Urothelium cell line (cell line): Measurements from ENCODE around the gene CGB3.
"Not testable (repeated sequence)": the region's sequence is repeated elsewhere in the genome, so short reads cannot be mapped to it uniquely, and the experiment has no call there.

ENCODE experiments used
- DNase-seq: peaks from one replicate; pipeline ENCODE4 v3.0.0; 2011; ENCODE audit warnings: low spot score, mixed read lengths
- FAIRE-seq: peaks from 2 replicates; lab custom pipeline; 2011; peaks lifted over from hg19 to GRCh38; lab: Jason Lieb, UNC

Gene CGB3

DNA sequence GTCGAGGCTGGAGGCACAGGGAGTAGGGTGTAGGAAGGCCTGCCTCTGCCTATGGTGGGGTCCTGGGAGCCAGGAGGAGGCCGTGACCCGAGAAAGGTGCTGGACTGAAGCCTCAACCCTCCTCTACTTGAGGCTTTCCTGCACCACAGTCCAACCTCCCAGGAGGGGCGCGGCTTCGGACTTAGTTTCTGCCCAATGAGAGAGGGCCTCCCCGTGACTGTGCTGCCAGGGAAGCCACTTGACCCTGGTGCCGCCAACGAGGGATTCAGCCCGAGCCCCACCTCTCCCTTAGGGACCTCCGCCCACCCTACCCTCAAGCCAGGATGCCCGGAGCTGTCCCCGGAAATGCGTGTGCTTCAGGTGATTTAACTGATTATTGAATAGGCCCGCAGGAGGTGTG is at the start of gene CGB3:
Gene CGB3 (minus strand): TSS at position 101 of the 400 bp plus-strand sequence. CDS start 362 bp downstream, outside the sequence.
- FAIRE-seq, DNase-seq: not testable (repeated sequence)

DNA sequence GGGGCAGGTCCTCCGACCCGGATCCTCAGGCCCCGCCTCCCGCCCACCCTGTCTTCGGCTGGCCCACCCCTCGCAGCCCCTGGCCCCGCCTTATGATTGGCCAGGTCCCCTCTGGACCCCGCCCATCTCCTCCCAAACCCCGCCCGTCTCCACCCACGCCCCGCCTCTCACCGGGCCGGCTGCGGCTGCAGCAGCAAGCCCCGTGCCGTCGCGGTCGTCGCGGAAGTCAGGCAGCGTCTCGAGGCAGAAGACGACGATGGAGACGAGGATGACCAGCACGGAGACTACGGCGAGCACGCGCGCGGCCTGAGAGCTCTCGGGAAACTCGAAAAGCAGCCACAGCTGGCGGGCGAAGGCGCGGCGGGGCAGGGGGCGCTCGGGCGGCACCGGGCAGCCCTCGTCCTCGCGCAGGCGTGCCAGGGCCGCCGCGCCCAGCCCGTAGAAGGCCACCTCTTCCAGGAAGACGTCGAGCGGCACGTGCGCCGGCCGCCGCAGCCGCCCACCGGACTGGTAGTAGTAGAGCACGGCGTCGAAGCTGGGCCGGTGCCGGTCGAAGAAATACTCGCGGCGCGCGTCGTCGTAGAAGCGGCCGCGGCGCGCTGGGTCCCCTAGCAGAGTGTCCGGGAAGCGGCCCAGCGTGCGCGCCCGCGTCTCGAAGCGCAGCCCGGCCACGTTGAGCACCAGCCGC is 47.9 kb upstream of the CGB3 start:
- DNase-seq: no peak
- FAIRE-seq: no peak

DNA sequence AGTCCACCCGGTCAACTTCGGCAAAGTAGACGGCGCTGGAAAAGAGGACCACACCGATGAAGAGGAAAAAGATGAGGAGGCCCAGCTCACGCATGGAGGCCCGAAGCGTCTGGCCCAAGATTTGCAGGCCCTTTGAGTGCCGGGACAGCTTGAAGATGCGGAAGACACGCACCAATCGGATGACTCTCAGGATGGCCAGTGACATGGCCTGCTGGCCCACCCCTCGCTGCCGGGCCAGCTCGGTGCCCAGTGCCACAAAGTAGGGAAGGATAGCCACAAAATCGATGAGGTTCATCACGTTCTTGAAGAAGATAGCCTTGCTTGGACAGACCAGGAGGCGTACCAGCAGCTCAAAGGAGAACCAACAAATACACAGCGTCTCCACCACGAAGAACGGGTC is 46.3 kb upstream of the CGB3 start:
- no peak for DNase-seq
- FAIRE-seq: no peak

DNA sequence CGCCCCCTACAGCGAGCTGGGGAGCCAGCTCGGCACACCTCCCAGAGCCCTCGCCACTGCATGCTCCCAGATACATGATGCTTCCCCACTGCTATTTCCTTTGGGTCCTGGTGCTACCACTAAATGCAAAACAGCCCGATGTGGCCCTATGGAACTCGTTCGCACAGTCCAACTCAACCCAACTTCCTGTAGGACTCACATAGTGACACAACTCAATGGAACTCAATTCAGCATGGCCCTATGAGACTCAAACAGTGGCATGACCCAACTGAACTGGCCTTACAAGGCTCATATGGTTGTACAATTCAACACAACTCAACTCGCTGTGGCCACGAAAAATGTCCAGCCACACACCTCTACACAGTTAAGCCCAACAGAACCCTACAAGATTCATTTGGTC is 44.9 kb upstream of the CGB3 start:
- no peak for DNase-seq
- no peak for FAIRE-seq

DNA sequence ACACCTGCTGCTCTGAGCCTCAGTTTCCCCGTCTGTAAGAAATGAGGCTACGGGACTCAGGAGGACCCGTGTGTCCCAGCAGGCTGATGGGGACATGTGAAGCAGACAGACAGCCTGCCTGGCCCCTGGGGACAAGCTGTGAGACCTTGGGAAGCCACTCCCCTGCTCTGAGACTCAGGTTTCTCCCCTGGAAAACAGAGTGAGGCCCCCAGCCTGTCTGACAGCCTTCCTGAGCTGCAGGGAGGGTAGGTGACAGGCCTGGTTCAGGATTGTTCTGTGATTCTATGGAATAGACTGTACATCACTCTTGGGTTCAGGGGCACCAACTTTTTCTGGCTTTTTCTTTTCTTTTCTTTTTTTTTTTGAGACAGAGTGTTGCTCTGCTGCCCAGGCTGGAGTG is 43.4 kb upstream of the CGB3 start:
- DNase-seq (no peak), FAIRE-seq (no peak)

DNA sequence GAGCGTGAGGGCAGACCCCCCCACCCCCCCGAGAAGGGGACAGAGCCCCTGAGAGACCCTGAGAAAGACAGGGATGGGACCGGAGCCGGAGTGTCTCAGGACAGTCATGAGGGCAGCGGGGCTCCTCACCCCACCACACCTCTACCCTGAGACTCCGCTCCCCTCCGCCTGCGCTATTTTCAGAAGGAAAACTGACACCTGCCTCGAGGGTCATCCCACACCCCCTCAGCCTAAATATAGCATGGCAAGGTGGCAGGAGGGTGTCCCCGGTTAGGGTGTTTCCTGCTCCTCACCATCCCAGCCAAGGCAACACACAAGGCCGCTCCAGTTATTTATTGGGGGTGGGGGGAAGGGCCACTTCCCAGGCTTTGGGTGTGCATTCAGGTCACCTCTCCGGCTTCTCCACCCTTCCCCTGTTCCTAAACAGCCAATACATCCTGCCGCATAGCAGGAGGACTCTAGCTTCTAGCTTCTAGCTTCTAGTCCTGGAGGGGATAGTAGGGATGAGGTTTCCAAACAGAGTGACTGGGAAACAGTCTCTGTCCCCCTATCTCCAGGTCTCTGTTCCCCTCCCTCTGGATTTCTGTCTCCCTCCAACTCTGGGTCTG is 41.9 kb upstream of the CGB3 start:
- FAIRE-seq (no peak), DNase-seq (no peak)

DNA sequence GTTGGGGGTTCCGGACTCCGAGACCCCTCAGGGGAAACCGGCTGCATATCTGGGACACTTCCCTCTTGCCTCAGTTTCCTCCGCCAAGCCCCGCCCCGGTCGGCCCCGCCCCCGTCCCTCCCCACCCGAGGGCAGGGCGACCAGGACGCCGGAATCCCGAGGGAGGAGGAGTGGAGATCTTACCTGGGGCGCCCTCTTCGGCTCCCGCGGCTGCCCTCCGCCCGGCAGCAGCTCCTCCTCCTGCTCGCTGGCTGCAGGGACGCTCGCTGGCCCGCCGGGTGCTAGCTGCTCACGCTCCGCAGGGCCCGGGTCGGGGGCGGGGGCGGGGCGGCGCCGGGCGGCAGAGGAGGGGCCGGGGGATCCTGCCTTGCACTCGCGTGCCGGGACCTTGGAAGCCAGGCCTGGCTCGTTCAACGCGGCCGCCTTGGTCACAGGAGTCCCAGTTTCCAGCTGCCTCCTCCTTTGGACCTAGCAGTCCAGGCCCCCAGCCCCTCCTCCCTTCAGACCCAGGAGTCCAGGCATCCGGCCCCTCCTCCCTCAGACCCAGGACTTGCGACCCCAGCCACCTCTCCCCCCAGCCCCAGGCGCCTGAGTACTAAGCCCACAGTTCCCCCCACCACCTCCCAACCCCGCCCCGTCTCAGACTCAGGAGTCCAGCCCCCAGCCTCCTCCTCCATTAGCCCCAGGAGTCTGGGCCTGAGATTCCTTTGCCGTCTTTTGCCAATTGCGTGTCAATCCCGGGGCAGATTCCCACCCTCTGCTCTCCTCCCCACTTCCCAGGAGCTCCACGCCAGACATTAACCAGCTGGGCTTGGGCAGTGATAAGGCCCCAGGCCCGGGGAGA is 40.9 kb upstream of the CGB3 start, which contains the start of gene NTF4:
Gene NTF4 (minus strand): TSS at position 51 of the 844 bp plus-strand sequence. CDS start 2,821 bp downstream, outside the sequence.
- FAIRE-seq (peak; percentile 59), DNase-seq (peak; percentile 83)

DNA sequence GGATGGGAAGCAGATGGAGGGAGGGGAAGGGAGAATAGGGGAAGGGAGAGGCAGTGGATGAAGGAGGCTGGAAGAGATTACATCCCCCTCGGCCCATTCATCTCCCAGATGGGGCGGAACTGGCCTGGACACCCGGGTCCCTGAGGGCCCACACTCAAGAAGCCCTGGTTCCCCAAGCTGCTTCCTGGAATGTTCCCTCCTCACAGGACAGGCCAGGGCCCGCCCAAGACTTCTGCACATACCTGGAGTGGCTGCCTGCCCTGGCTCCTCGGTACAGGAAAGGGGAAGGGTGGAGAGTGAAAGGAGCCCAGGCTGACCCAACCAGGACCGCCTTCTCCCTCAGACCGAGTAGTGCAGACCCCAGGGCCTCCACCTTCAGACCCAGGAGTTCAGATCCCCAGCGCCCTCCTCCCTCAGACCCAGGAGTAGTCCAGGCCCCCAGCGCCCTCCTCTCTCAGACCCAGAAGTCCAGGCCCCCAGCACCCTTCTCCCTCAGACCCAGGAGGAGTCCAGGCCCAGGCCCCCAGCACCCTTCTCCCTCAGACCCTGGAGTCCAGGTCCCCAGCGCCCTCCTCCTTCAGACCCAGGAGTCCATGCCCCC is 40.0 kb upstream of the CGB3 start:
- FAIRE-seq: no peak

DNA sequence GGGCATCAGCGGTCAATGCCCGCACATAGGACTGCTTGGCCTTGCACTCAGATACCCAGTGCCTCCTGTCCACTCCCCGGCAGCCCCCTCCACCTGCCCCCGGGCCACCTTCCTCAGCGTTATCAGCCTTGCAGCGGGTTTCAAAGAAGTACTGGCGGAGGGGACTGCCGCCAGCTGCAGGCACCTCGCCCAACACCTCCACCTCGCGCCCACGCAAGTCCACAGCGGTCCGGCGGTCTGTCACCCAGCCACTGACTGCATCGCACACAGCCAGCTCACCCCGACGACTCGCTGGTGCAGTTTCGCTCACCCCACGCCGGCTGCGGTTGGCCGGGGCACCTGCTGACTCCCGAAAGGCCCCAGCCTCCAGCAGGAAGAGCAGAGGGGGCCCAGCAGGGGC is 37.3 kb upstream of the CGB3 start:
- DNase-seq (no peak), FAIRE-seq (no peak)

More for the DNA sequence above, 40.0 kb upstream of the CGB3 start:
- DNase-seq: no peak

DNA sequence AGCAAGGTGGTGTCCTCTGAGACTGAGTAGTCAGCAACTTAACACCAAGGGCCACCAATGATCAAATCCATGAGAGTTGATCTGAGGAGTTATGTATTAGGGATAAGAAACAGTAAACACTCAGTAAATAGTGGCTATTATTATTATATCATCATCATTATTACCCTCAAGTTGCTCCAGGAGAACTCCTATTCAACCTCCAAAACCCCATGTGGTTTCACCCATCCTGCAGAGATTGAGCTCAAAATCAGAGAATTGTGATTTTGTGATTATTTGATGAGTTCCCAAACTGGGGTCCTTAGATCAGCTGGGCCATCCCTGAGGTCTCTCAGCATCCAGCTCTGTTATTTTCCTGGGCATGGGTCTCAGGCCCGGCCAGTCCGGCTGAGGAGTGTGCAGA is 36.9 kb upstream of the CGB3 start:
- DNase-seq (no peak), FAIRE-seq (no peak)

DNA sequence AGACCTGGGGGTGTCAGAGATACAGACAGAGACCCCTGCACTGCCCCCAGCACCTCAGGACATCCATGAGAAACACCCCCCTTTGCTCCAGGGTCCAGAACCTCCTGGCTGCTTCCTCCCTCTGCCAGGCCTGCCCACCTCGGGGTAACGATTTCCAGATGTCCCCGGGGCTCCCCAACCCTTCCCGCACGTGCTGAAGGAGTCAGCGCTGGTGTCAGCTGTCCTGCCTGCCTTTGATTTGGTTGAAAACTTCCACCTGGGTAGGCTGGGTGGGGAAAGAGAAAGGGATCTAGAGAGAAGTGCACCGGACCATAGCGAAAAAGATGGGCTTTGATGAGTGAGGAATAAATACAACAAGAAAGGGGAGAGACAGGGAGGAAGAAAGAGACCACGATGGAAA is 34.9 kb upstream of the CGB3 start:
- DNase-seq: no peak
- FAIRE-seq: no peak

DNA sequence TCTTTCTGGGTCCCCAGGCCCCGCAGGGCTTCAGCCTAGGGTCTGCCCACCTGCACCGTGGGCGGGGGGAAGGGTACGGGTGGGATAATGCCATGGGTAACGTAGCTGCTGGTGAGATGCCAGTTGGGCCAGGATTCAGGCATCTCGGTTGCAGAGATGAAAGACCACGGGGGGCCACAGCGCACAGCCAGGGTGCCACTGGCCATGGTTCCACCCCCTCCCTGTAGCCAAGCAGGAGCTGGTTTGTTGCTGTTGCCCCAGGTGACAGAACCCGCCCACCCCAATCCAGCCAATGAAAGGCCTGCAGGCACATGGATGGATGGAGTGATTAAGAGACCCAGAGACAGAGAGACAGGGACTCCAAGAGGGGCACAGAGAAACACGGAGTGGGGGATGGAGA is 34.4 kb upstream of the CGB3 start:
- FAIRE-seq (no peak), DNase-seq (no peak)

DNA sequence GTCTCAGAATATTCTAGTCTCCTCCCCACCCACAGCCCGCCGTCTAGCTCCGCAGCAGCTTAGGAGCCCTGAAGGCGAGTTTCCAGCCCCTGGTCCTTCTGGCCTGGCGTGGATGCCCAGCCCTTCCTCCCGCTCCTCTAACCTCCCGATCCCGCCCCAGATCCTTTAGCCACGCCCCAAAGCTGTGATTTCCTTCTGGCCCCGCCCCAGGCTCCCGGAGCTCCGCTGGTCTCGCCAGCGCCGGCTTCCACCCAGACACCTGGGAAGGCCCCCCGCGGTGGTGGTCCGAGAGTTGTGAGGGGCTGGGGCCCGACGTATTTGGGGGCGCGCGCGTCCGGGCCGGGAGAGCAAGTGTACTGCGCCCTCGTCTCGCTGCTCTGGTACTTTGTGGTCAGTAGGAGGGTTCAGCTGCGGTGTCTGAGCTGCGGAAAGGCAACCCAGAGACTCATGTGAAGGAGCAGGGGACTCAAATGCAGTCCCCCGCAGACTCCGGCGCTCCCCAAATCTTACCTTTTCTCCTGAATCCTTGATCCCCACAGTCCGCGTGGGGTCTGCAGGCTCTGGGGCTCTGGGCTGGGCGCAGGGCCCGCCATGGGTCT is 33.6 kb upstream of the CGB3 start, which contains the start of gene CGB7:
Gene CGB7 (minus strand): TSS at position 114 of the 599 bp plus-strand sequence. CDS start 2,374 bp downstream, outside the sequence.
- DNase-seq (peak; percentile 87), FAIRE-seq (no peak)

DNA sequence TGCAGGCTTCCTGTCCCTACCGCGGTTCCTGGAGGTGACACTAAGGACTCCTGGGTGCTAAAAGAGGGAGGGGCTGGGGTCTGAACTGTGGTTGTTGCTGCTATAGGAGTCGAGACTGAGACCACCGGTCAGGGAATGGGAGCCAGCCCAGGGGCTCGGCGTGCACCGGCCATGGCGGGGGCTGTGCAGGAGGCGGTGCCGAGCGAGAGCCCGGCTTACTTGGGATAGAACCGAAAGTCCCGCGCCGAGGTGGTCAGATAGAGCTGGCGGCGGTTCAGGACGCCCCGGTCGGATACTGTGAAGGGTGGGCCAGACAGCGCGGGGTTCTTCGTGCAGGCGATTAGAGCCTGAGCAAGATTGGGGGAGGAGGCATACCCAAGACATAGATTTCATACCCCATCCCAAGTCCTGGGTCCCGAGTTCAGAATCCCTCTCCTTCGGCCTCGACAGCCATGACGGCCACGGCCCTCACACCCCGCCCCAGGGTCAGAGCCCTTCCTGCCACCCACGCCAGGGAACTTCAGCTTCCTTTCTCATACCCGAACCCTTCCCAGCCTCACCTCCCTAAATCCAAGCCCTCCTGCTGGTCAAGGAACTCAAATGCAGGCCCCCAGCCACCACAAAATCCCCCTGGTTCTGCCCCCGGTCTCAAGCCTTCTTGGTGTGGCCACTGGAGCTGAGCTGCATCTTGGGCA is 32.9 kb upstream of the CGB3 start:
- DNase-seq: not testable (repeated sequence)

DNA sequence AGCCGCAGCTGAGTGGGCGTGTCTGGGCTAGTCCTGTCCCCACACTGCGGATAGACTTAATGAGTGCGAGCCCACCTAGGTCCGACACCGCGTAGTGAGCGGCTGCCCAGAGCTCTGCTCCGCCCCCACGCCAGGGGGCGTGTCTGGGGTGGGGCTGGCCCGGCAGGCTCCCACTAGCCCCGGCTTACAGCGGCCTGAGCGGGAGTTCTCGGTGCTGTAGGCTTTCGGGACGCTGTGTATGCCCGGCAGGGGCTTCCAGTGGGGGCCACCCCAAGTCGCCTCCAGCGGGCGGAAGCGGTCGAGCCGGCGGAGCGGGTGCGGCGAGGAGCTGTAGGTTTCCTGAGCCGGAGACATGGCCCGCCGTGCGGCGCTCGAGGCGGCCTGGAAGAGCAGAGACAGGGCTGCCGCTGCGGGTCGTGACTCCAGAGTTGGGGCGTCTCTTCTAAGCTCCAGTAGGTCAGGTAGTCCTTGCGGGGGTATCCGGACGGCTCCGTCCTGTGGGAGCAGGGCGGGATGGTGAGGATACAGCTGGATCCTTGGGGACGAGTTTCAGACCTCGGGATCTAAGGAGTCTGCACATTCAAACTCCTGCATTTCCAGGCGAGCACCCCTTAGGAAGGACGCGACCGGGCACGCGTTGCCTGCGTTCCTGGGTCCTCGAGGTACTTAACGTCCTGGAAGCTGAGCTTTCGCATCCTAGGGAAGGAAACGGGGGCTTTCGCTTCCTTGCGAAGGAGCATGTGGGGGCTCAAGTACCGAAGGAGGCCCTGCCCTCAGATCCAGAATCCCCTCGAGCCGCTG is 32.2 kb upstream of the CGB3 start:
- DNase-seq (peak; percentile 85), FAIRE-seq (peak; percentile 61)

More for the DNA sequence above, 32.9 kb upstream of the CGB3 start:
- FAIRE-seq: not testable (repeated sequence)

DNA sequence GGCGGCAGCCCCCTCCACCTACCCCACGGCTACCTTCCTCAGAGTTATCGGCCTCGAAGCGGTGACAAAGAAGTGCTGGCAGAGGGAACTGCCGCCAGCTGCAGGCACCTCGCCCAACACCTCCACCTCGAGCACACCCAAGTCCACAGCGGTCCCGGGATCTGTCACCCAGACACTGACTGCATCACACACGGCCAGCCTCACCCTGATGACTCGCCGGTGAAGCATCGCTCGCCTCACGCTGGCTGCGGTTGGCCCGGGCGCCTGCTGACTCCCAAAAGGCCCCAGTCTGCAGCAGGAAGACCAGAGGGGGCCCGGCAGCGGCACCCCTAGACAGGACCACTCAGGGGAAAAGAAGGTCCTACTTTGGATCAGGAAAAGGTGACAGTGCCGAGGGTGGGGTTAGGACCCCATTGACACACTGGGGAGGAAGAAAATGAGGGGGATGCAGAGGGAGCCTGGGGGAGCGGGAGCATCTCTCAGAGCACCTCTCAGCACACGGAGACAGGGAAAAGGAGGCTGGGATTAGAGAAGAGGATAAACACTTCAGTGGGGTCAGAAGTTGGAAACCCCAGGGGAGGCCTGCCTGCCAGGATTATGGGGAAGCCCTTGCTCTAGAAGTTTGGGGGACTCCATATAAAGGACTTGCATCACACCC is 26.4 kb upstream of the CGB3 start:
- DNase-seq: peak; percentile 68
- not testable (repeated sequence) for FAIRE-seq

DNA sequence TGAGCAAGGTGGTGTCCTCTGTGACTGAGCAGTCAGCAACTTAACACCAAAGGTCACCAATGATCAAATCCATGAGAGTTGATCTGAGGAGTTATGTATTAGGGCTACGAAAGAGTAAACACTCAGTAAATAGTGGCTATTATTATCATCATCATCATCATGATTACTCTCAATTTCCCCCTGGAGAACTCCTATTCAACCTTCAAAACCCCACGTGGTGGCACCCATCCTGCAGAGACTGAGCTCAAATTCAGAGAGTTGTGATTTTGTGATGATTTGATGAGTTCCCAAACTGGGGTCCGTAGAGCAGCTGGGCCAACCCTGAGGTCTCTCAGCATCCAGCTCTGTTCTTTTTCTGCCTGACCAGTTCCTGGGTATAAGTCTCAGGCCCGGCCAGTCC is 25.7 kb upstream of the CGB3 start:
- not testable (repeated sequence) for DNase-seq, FAIRE-seq

DNA sequence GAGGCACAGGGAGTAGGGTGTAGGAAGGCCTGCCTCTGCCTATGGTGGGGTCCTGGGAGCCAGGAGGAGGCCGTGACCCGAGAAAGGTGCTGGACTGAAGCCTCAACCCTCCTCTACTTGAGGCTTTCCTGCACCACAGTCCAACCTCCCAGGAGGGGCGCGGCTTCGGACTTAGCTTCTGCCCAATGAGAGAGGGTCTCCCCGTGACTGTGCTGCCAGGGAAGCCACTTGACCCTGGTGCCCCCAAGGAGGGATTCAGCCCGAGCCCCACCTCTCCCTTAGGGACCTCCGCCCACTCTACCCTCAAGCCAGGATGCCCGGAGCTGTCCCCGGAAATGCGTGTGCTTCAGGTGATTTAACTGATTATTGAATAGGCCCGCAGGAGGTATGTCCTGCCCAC is 24.9 kb upstream of the CGB3 start, which contains the start of gene CGB8:
Gene CGB8 (minus strand): TSS at position 101 of the 400 bp plus-strand sequence. CDS start 372 bp downstream, outside the sequence.
- FAIRE-seq, DNase-seq: not testable (repeated sequence)
